Measurements from ENCODE around the gene MAP3K13.

Gene MAP3K13

DNA sequence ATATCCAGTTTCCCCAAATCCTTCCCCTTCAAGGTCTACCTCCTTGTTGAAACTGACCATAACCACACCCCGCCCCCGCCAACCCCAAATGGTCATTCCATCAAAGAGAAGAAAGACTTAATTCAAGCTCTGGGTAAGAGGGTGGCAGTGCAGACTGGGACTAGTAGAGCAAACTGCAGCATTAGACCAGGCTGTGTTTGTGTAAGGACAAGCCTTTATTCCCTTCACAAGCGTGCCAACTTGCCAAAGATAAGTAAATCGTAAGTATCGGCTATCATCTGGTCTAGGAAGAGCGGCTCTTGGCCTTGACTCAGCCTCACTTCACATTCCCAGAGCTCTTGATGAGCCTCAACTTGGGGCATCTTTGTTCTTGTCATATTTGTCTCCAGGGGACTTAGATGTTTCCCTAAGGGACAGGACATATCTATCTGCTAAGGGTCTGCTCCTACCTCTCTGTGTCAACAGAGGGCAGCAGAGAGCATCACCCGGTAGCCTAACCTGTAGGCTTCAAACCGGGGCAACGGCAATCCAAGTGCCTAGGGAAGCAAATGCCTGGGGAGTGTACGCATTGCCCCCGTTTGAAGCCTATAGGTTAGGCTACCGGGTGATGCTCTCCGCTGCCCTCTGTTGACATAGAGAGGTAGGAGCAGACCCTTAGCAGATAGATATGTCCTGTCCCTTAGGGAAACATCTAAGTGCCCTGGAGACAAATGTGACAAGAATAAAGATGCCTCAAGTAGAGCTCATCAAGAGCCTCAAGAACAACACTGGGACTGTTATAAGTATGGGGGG is 8.9 kb upstream of the MAP3K13 start:
- peak; percentile 88 for TF ChIP-seq CTCF (IDR thresholded peaks at IDR 0.05; ENCODE audit: low read depth, low read length, missing control alignments)
- DNase-seq (ENCODE audit: low read depth): peak; percentile 88
- no peak overlapping the region for H3K4me3 ChIP-seq (ENCODE audit: low read depth, low read length)

GRCh38 chr3:185356499-185356898 is 6.4 kb upstream of the MAP3K13 start:
- no peak for TF ChIP-seq CTCF (IDR thresholded peaks at IDR 0.05; ENCODE audit: low read depth, low read length, missing control alignments)
- DNase-seq (ENCODE audit: low read depth): no peak
- H3K4me3 ChIP-seq (ENCODE audit: low read depth, low read length): no peak overlapping the region

GRCh38 chr3:185361920-185362319 is 1.0 kb upstream of the MAP3K13 start:
- H3K4me3 ChIP-seq (ENCODE audit: low read depth, low read length): no peak overlapping the region
- no peak for TF ChIP-seq CTCF (IDR thresholded peaks at IDR 0.05; ENCODE audit: low read depth, low read length, missing control alignments)
- DNase-seq (ENCODE audit: low read depth): no peak

DNA sequence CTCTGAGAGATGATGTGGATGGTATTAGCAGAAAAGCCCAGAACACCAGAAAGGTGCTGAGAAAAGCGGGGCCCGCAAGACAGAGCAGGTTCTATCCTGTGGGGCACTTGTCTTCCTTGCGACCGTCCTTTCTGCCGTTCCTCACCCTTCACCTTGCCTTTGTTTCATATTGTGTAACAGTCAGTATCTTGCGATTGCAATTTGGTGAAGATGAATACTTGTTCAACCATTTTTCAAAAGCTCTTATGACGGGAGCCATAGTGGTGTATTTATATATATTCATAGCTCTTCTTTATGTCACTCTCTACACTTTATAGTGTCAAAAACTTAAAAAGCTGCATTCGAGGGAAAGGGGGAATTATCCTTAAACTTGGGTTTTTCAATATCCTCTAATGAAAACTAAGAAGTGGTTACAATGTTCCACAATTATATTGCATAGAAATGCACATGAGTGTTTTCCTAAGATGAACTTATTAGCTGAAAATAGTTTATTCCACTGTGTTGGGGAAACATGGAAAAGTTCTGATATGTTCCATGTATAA is 797 bp downstream of the MAP3K13 start:
- peak overlapping the region; percentile 74 for H3K4me3 ChIP-seq (ENCODE audit: low read depth, low read length)
- no peak for TF ChIP-seq CTCF (IDR thresholded peaks at IDR 0.05; ENCODE audit: low read depth, low read length, missing control alignments)
- DNase-seq (ENCODE audit: low read depth): no peak

GRCh38 chr3:185365291-185366073 is 2.5 kb downstream of the MAP3K13 start:
- no peak for DNase-seq (ENCODE audit: low read depth)
- TF ChIP-seq CTCF (IDR thresholded peaks at IDR 0.05; ENCODE audit: low read depth, low read length, missing control alignments): no peak
- no peak overlapping the region; the same call in 1 of the 2 replicates for H3K4me3 ChIP-seq (ENCODE audit: low read depth, low read length)

DNA sequence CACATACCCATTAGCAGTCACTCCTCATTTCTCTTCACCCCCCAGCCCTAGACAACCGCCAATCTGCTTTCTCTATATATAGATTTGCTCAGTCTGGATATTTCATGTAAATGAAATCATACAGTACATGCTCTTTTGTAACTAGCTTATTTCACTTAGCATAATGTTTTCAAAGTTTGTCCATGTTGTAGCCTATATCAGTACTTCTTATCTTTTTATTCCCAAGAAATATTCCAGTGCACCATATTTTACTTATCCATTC is 3.1 kb downstream of the MAP3K13 start:
- no peak for TF ChIP-seq CTCF (IDR thresholded peaks at IDR 0.05; ENCODE audit: low read depth, low read length, missing control alignments)
- DNase-seq (ENCODE audit: low read depth): no peak
- no peak overlapping the region for H3K4me3 ChIP-seq (ENCODE audit: low read depth, low read length)

All from GM12864 (cell line).